HEK293 (cell line): ENCODE data around the gene SFT2D2.

Source experiments
- KLF16 ChIP-seq: fragments of 450-650 bp; formaldehyde crosslinking; IDR thresholded peaks from 2 replicates; pipeline ENCODE4 v1.5.1; 2017; ENCODE audit warnings: missing biosample characterization, missing genetic modification characterization
- MYNN ChIP-seq: fragments of 450-650 bp; formaldehyde crosslinking; IDR thresholded peaks from 2 replicates; pipeline ENCODE4 v1.5.1; 2016; ENCODE audit warnings: missing biosample characterization, missing genetic modification characterization, borderline replicate concordance
- YY1 ChIP-seq: fragments of 450-650 bp; formaldehyde crosslinking; IDR thresholded peaks from 2 replicates; pipeline ENCODE4 v1.5.1; 2018; ENCODE audit warnings: missing biosample characterization, missing genetic modification characterization
- ZNF138 ChIP-seq: fragments of 450-650 bp; formaldehyde crosslinking; IDR thresholded peaks from 2 replicates; pipeline ENCODE4 v1.5.1; 2016; ENCODE audit warnings: missing biosample characterization, missing genetic modification characterization, borderline replicate concordance
- ZNF239 ChIP-seq: fragments of 450-650 bp; formaldehyde crosslinking; IDR thresholded peaks from 2 replicates; pipeline ENCODE4 v1.5.1; 2016; ENCODE audit warnings: missing biosample characterization, missing genetic modification characterization
- TF ChIP-seq, protein P1 (sequence below): fragments of 450-650 bp; formaldehyde crosslinking; IDR thresholded peaks from 2 replicates; pipeline ENCODE4 v1.5.1; 2016; ENCODE audit warnings: missing biosample characterization, missing genetic modification characterization
- TF ChIP-seq, protein P2 (sequence below): fragments of 450-650 bp; formaldehyde crosslinking; IDR thresholded peaks from 2 replicates; pipeline ENCODE4 v1.5.1; 2016; ENCODE audit warnings: missing biosample characterization, missing genetic modification characterization, borderline replicate concordance
- TF ChIP-seq, protein P3 (sequence below): fragments of 450-650 bp; formaldehyde crosslinking; IDR thresholded peaks from 2 replicates; pipeline ENCODE4 v1.5.1; 2016; ENCODE audit warnings: missing biosample characterization, missing genetic modification characterization
- TF ChIP-seq, protein P4 (sequence below): fragments of 450-650 bp; formaldehyde crosslinking; IDR thresholded peaks from 2 replicates; pipeline ENCODE4 v1.5.1; 2016; ENCODE audit warnings: missing biosample characterization, missing genetic modification characterization

DNA sequence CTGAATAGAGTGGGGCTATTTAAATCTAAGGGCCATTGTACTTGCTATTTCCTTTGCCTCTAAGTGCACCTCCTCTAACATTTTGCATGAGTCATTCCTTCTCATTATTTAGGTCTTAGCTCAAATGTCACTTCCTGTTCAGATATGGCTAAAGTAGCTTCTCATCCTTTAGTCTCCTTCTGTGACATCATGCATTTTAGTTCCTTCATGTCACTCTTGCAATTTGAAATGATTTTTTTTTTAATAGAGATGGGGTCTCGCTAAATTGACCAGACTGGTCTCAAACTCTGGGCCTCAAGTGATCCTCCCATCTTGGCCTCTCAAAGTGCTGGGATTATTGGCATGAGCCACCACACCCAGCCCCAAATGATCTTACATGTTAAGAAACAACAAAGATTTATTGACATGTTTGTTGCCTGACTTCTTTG, 61.4 kb downstream of the SFT2D2 start:
- TF ChIP-seq, protein P1, sequence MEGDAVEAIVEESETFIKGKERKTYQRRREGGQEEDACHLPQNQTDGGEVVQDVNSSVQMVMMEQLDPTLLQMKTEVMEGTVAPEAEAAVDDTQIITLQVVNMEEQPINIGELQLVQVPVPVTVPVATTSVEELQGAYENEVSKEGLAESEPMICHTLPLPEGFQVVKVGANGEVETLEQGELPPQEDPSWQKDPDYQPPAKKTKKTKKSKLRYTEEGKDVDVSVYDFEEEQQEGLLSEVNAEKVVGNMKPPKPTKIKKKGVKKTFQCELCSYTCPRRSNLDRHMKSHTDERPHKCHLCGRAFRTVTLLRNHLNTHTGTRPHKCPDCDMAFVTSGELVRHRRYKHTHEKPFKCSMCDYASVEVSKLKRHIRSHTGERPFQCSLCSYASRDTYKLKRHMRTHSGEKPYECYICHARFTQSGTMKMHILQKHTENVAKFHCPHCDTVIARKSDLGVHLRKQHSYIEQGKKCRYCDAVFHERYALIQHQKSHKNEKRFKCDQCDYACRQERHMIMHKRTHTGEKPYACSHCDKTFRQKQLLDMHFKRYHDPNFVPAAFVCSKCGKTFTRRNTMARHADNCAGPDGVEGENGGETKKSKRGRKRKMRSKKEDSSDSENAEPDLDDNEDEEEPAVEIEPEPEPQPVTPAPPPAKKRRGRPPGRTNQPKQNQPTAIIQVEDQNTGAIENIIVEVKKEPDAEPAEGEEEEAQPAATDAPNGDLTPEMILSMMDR = no peak
- TF ChIP-seq, protein P2, sequence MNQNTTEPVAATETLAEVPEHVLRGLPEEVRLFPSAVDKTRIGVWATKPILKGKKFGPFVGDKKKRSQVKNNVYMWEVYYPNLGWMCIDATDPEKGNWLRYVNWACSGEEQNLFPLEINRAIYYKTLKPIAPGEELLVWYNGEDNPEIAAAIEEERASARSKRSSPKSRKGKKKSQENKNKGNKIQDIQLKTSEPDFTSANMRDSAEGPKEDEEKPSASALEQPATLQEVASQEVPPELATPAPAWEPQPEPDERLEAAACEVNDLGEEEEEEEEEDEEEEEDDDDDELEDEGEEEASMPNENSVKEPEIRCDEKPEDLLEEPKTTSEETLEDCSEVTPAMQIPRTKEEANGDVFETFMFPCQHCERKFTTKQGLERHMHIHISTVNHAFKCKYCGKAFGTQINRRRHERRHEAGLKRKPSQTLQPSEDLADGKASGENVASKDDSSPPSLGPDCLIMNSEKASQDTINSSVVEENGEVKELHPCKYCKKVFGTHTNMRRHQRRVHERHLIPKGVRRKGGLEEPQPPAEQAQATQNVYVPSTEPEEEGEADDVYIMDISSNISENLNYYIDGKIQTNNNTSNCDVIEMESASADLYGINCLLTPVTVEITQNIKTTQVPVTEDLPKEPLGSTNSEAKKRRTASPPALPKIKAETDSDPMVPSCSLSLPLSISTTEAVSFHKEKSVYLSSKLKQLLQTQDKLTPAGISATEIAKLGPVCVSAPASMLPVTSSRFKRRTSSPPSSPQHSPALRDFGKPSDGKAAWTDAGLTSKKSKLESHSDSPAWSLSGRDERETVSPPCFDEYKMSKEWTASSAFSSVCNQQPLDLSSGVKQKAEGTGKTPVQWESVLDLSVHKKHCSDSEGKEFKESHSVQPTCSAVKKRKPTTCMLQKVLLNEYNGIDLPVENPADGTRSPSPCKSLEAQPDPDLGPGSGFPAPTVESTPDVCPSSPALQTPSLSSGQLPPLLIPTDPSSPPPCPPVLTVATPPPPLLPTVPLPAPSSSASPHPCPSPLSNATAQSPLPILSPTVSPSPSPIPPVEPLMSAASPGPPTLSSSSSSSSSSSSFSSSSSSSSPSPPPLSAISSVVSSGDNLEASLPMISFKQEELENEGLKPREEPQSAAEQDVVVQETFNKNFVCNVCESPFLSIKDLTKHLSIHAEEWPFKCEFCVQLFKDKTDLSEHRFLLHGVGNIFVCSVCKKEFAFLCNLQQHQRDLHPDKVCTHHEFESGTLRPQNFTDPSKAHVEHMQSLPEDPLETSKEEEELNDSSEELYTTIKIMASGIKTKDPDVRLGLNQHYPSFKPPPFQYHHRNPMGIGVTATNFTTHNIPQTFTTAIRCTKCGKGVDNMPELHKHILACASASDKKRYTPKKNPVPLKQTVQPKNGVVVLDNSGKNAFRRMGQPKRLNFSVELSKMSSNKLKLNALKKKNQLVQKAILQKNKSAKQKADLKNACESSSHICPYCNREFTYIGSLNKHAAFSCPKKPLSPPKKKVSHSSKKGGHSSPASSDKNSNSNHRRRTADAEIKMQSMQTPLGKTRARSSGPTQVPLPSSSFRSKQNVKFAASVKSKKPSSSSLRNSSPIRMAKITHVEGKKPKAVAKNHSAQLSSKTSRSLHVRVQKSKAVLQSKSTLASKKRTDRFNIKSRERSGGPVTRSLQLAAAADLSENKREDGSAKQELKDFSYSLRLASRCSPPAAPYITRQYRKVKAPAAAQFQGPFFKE (tag by site-specific recombination) = no peak
- TF ChIP-seq KLF16 (tag by site-specific recombination) = no peak
- TF ChIP-seq, protein P3, sequence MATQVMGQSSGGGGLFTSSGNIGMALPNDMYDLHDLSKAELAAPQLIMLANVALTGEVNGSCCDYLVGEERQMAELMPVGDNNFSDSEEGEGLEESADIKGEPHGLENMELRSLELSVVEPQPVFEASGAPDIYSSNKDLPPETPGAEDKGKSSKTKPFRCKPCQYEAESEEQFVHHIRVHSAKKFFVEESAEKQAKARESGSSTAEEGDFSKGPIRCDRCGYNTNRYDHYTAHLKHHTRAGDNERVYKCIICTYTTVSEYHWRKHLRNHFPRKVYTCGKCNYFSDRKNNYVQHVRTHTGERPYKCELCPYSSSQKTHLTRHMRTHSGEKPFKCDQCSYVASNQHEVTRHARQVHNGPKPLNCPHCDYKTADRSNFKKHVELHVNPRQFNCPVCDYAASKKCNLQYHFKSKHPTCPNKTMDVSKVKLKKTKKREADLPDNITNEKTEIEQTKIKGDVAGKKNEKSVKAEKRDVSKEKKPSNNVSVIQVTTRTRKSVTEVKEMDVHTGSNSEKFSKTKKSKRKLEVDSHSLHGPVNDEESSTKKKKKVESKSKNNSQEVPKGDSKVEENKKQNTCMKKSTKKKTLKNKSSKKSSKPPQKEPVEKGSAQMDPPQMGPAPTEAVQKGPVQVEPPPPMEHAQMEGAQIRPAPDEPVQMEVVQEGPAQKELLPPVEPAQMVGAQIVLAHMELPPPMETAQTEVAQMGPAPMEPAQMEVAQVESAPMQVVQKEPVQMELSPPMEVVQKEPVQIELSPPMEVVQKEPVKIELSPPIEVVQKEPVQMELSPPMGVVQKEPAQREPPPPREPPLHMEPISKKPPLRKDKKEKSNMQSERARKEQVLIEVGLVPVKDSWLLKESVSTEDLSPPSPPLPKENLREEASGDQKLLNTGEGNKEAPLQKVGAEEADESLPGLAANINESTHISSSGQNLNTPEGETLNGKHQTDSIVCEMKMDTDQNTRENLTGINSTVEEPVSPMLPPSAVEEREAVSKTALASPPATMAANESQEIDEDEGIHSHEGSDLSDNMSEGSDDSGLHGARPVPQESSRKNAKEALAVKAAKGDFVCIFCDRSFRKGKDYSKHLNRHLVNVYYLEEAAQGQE (tag by site-specific recombination) = no peak
- no peak for TF ChIP-seq ZNF239
- no peak for TF ChIP-seq MYNN (tag by site-specific recombination)
- TF ChIP-seq YY1 = no peak
- TF ChIP-seq, protein P4, sequence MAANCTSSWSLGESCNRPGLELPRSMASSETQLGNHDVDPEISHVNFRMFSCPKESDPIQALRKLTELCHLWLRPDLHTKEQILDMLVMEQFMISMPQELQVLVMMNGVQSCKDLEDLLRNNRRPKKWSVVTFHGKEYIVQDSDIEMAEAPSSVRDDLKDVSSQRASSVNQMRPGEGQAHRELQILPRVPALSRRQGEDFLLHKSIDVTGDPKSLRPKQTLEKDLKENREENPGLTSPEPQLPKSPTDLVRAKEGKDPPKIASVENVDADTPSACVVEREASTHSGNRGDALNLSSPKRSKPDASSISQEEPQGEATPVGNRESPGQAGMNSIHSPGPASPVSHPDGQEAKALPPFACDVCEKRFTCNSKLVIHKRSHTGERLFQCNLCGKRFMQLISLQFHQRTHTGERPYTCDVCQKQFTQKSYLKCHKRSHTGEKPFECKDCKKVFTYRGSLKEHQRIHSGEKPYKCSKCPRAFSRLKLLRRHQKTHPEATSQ (tag by site-specific recombination) = no peak
- no peak for TF ChIP-seq ZNF138
